H9 (cell line): ENCODE data around the gene MYL6B. TPM values are rescaled to one million over a fixed set of nuclear protein-coding genes. Genes with fewer than 3 reads are reported as not detected.

Experiments used
- DNase-seq: peaks from one replicate; pipeline ENCODE4 v3.0.0-alpha.2; 2017
- H2AFZ ChIP-seq: one replicate; pipeline ENCODE4 v1.6.1; 2013; ENCODE audit warnings: mild to moderate bottlenecking, low read length, control low read depth, moderate library complexity
- H2AK5ac ChIP-seq: 2 replicates; pipeline ENCODE4 v1.6.1; 2013; ENCODE audit warnings: low read length, control low read depth, mixed read lengths; ENCODE audit not compliant: insufficient read length
- H2BK120ac ChIP-seq: one replicate; pipeline ENCODE4 v1.6.1; 2013; ENCODE audit warnings: low read depth, mild to moderate bottlenecking, low read length, control low read depth, inconsistent platforms; ENCODE audit not compliant: poor library complexity, severe bottlenecking
- H2BK12ac ChIP-seq: 2 replicates; pipeline ENCODE4 v1.6.1; 2013; ENCODE audit warnings: low read length, control low read depth, mixed read lengths, low read depth; ENCODE audit not compliant: insufficient read length
- H2BK15ac ChIP-seq: 2 replicates; pipeline ENCODE4 v1.6.1; 2013; ENCODE audit warnings: low read depth, low read length, control low read depth
- H2BK20ac ChIP-seq: one replicate; pipeline ENCODE4 v1.6.1; 2013; ENCODE audit warnings: low read depth, mild to moderate bottlenecking, low read length, control low read depth, inconsistent platforms; ENCODE audit not compliant: poor library complexity, severe bottlenecking
- H2BK5ac ChIP-seq: 2 replicates; pipeline ENCODE4 v1.6.1; 2013; ENCODE audit warnings: low read length, control low read depth, mixed read lengths; ENCODE audit not compliant: insufficient read length
- H3K14ac ChIP-seq: 2 replicates; pipeline ENCODE4 v1.6.1; 2013; ENCODE audit warnings: low read length, control low read depth; ENCODE audit not compliant: insufficient read depth
- H3K18ac ChIP-seq: 2 replicates; pipeline ENCODE4 v1.6.1; 2013; ENCODE audit warnings: low read depth, mild to moderate bottlenecking, mixed read lengths, low read length, control low read depth; ENCODE audit not compliant: insufficient read length
- H3K23ac ChIP-seq: 2 replicates; pipeline ENCODE4 v1.6.1; 2013; ENCODE audit warnings: low read length, control low read depth, mixed read lengths, low read depth; ENCODE audit not compliant: insufficient read length
- H3K23me2 ChIP-seq: 2 replicates; pipeline ENCODE4 v1.6.1; 2013; ENCODE audit warnings: low read depth, mild to moderate bottlenecking, mixed read lengths, low read length, control low read depth; ENCODE audit not compliant: insufficient read length, poor library complexity, severe bottlenecking
- H3K27ac ChIP-seq: 2 replicates; pipeline ENCODE4 v1.5.1; 2013; ENCODE audit warnings: low read length, control low read depth, mixed read lengths, low read depth; ENCODE audit not compliant: insufficient read length
- H3K27me3 ChIP-seq: 2 replicates; pipeline ENCODE4 v1.6.1; 2013; ENCODE audit warnings: low read length, control low read depth, inconsistent platforms; ENCODE audit not compliant: insufficient read depth
- H3K4ac ChIP-seq: 2 replicates; pipeline ENCODE4 v1.6.1; 2013; ENCODE audit warnings: low read depth, mild to moderate bottlenecking, control low read depth, inconsistent platforms, low read length, moderate library complexity
- H3K4me1 ChIP-seq: 2 replicates; pipeline ENCODE4 v1.6.1; 2013; ENCODE audit warnings: low read length, control low read depth, inconsistent platforms; ENCODE audit not compliant: insufficient read depth
- H3K4me2 ChIP-seq: 2 replicates; pipeline ENCODE4 v1.6.1; 2013; ENCODE audit warnings: low read length, control low read depth, mixed read lengths; ENCODE audit not compliant: insufficient read length, insufficient read depth
- H3K56ac ChIP-seq: 2 replicates; pipeline ENCODE4 v1.6.1; 2013; ENCODE audit warnings: low read depth, mild to moderate bottlenecking, mixed read lengths, low read length, control low read depth; ENCODE audit not compliant: insufficient read length
- H3K79me1 ChIP-seq: 2 replicates; pipeline ENCODE4 v1.6.1; 2013; ENCODE audit warnings: low read depth, mild to moderate bottlenecking, moderate library complexity, low read length, control low read depth, inconsistent platforms; ENCODE audit not compliant: insufficient read depth, poor library complexity, severe bottlenecking
- H3K79me2 ChIP-seq: 2 replicates; pipeline ENCODE4 v1.6.1; 2013; ENCODE audit warnings: low read length, control low read depth, inconsistent platforms; ENCODE audit not compliant: insufficient read depth
- H3K9ac ChIP-seq: 2 replicates; pipeline ENCODE4 v1.6.1; 2013; ENCODE audit warnings: low read length, control low read depth, mixed read lengths; ENCODE audit not compliant: insufficient read length; ENCODE audit errors: extremely low read depth
- H3K9me3 ChIP-seq: one replicate; pipeline ENCODE4 v1.6.1; 2013; ENCODE audit warnings: low read depth, low read length, inconsistent platforms; ENCODE audit not compliant: control insufficient read depth
- H3T11ph ChIP-seq: one replicate; pipeline ENCODE4 v1.6.1; 2013; ENCODE audit warnings: mild to moderate bottlenecking, low read length, control low read depth, inconsistent platforms
- H4K20me1 ChIP-seq: one replicate; pipeline ENCODE4 v1.6.1; 2013; ENCODE audit not compliant: control insufficient read depth, insufficient read length, insufficient read depth
- H4K5ac ChIP-seq: 2 replicates; pipeline ENCODE4 v1.6.1; 2013; ENCODE audit warnings: low read depth, mild to moderate bottlenecking, mixed read lengths, low read length, control low read depth; ENCODE audit not compliant: insufficient read length
- H4K8ac ChIP-seq: replicated peaks from 2 replicates; pipeline ENCODE4 v1.6.1; 2013; ENCODE audit warnings: low read length, control low read depth, mixed read lengths, low read depth; ENCODE audit not compliant: insufficient read length
- H4K91ac ChIP-seq: 2 replicates; pipeline ENCODE4 v1.6.1; 2013; ENCODE audit warnings: low read depth, mild to moderate bottlenecking, moderate library complexity, mixed read lengths, low read length, control low read depth; ENCODE audit not compliant: insufficient read length
- H3K27ac Mint-ChIP-seq, 3 experiments: 2 replicates in 2 of 3; 3 replicates in 1 of 3; pipeline ENCODE4 v1.8.0; 2020 to 2021; ENCODE audit warnings: mixed read lengths in 3 of 3, mild to moderate bottlenecking in 1 of 3, moderate library complexity in 1 of 3
- H3K27me3 Mint-ChIP-seq: 2 replicates; pipeline ENCODE4 v1.8.0; 2021; ENCODE audit warnings: low read depth, mild to moderate bottlenecking, moderate library complexity, mixed read lengths
- H3K36me3 Mint-ChIP-seq, 3 experiments: 2 replicates in 2 of 3; 3 replicates in 1 of 3; pipeline ENCODE4 v1.8.0; 2020 to 2021; ENCODE audit warnings: low read depth in 3 of 3, mixed read lengths in 3 of 3; ENCODE audit not compliant: insufficient read depth in 1 of 3
- H3K4me1 Mint-ChIP-seq, 2 experiments: 2 replicates each; pipeline ENCODE4 v1.8.0; 2020; ENCODE audit warnings: mixed read lengths in 2 of 2
- H3K4me3 Mint-ChIP-seq, 2 experiments: 2 replicates in 1 of 2; 3 replicates in 1 of 2; pipeline ENCODE4 v1.8.0; 2020 to 2021; ENCODE audit warnings: mild to moderate bottlenecking in 2 of 2, mixed read lengths in 2 of 2, moderate library complexity in 1 of 2
- H3K9me3 Mint-ChIP-seq, 2 experiments: 2 replicates in 1 of 2; 3 replicates in 1 of 2; pipeline ENCODE4 v1.8.0; 2020; ENCODE audit warnings: mild to moderate bottlenecking in 2 of 2, mixed read lengths in 2 of 2, moderate library complexity in 1 of 2
- CTCF ChIP-seq: fragments of 200-600 bp; sonication (generic); conservative IDR thresholded peaks from 3 replicates; pipeline ENCODE4 v1.8.0; 2021; ENCODE audit warnings: antibody characterized with exemption, mild to moderate bottlenecking
- WGBS: extraction: QIAGEN DNeasy Blood & Tissue Kit; methylation state at CpG from one replicate; pipeline ENCODE4 v1.1.7; 2013; ENCODE audit warnings: missing lambda C conversion rate, low lambda C conversion rate, mixed read lengths; ENCODE audit not compliant: insufficient read length; ENCODE audit errors: extremely low coverage; 5-methylcytosine and 5-hydroxymethylcytosine counted together
- total RNA-seq: library from RNA; stranded (reverse); gene quantifications from 2 replicates; pipeline ENCODE4 v1.2.1, GENCODE V29; 2021

MYL6B gene
- total RNA-seq, 1 experiment from 2014 or later, result 165 TPM

GRCh38 chr12:56189099-56189917 lies 36.9 kb downstream of the MYL6B start, which contains the start of gene SMARCC2:
TSS of gene SMARCC2 (minus strand) at chr12:56189483. CDS start at chr12:56189461, 22 bp downstream.
- Histone ChIP-seq H3K14ac (peak within 1 kb of the TSS; percentile 95; the same call in 1 of the 2 replicates), H3K56ac (no peak within 1 kb of the TSS), H4K8ac (no peak within 1 kb of the TSS), H3K27ac (peak within 1 kb of the TSS; percentile 48), H4K20me1 (no peaks in the 10 kb centered on the region), H3K18ac (peak within 1 kb of the TSS; percentile 93), H2BK120ac (peak within 1 kb of the TSS; percentile 74), H3K4me1 (peaks cover 8% of the 10 kb centered on the region), H3K9ac (peak within 1 kb of the TSS; percentile 86), H3K4ac (no peak within 1 kb of the TSS), H3K9me3 (no peaks in the 10 kb centered on the region), H3K27me3 (no peaks in the 10 kb centered on the region), H3K79me1 (peaks cover 6% of the 10 kb centered on the region), H3K79me2 (peaks cover 8% of the 10 kb centered on the region; the same call in 1 of the 2 replicates), H3K4me2 (peak within 1 kb of the TSS; percentile 86), H3T11ph (no peak within 1 kb of the TSS), H3K23ac (no peak within 1 kb of the TSS), H2AFZ (peak within 1 kb of the TSS; percentile 88), H2BK15ac (no peak within 1 kb of the TSS), H2BK5ac (no peak within 1 kb of the TSS), H2AK5ac (no peak within 1 kb of the TSS), H2BK20ac (no peak within 1 kb of the TSS), H2BK12ac (peak within 1 kb of the TSS; percentile 31), H4K5ac (no peak within 1 kb of the TSS), H3K23me2 (peaks cover 12% of the 10 kb centered on the region), H4K91ac (no peak within 1 kb of the TSS)
- peak within 1 kb of the TSS; percentile 97 to 99 (median 99) for H3K27ac Mint-ChIP-seq
- H3K36me3 Mint-ChIP-seq, result peaks cover 30 to 50% (median 41%) of the 10 kb centered on the region in 3 experiments; a peak in 6 of 7 replicates
- TF ChIP-seq CTCF, result peak; percentile 81
- 0 out of 5 replicates have a peak, but pooled peaks cover 0 to 3% of the 10 kb centered on the region in 2 experiments for H3K9me3 Mint-ChIP-seq
- no CpG with 5 or more reads among the region's 93 CpGs for WGBS
- peaks cover 3% of the 10 kb centered on the region; the same call in 1 of the 2 replicates for H3K27me3 Mint-ChIP-seq
- peak; percentile 93 for DNase-seq
- H3K4me1 Mint-ChIP-seq, result peaks cover 24 to 27% of the 10 kb centered on the region in 2 experiments
- H3K4me3 Mint-ChIP-seq, result peak within 1 kb of the TSS; percentile 94 to 98
